ENCODE results near the gene VIT.
"Not testable (repeated sequence)": the region's sequence is repeated elsewhere in the genome, so short reads cannot be mapped to it uniquely, and the experiment has no call there.

Gene VIT

GRCh38 chr2:36811071-36811470 is 114.6 kb downstream of the VIT start:
- DNase-seq: no peak

GRCh38 chr2:36812196-36812595 is 115.7 kb downstream of the VIT start:
- DNase-seq: no peak

GRCh38 chr2:36818542-36818941 is 122.0 kb downstream of the VIT start:
- DNase-seq: no peak

- DNase-seq: no peak
These were observed 122.7 kb downstream of the VIT start for GRCh38 chr2:36819095-36819711.

- DNase-seq: no peak
These were observed 124.6 kb downstream of the VIT start for GRCh38 chr2:36820942-36821605.

- no peak for DNase-seq
These were observed 127.4 kb downstream of the VIT start for GRCh38 chr2:36823862-36824261.

GRCh38 chr2:36824273-36824672 is 127.8 kb downstream of the VIT start:
- DNase-seq: no peak

- DNase-seq: not testable (repeated sequence)
These were observed 128.2 kb downstream of the VIT start for GRCh38 chr2:36824683-36825082.

- DNase-seq: no peak
These were observed 134.7 kb downstream of the VIT start for GRCh38 chr2:36831185-36831584.

- DNase-seq: no peak
These were observed 137.7 kb downstream of the VIT start for GRCh38 chr2:36834203-36834602.

GRCh38 chr2:36834731-36835524 is 138.4 kb downstream of the VIT start:
- DNase-seq: no peak

- no peak for DNase-seq
These were observed 143.6 kb downstream of the VIT start for GRCh38 chr2:36839976-36840617.

- DNase-seq: no peak
These were observed 147.3 kb downstream of the VIT start for GRCh38 chr2:36843838-36844237.

- DNase-seq: no peak
These were observed 152.8 kb downstream of the VIT start for GRCh38 chr2:36849265-36849664.

GRCh38 chr2:36854241-36854640 is 157.7 kb downstream of the VIT start:
- DNase-seq: no peak

GRCh38 chr2:36855429-36855828 is 158.9 kb downstream of the VIT start:
- DNase-seq: no peak

GRCh38 chr2:36857713-36858112 is 161.2 kb downstream of the VIT start:
- DNase-seq: no peak

- no peak for DNase-seq
These were observed 162.3 kb downstream of the VIT start for GRCh38 chr2:36858551-36859365.

GRCh38 chr2:36859366-36859792 is 162.9 kb downstream of the VIT start:
- no peak for DNase-seq

- no peak for DNase-seq
These were observed 165.4 kb downstream of the VIT start for GRCh38 chr2:36861896-36862295.

All from T-helper 9 cell (primary cell).